HG03442 (cell line): Measurements from ENCODE around the gene SGIP1.
"Not testable (repeated sequence)": the region's sequence is repeated elsewhere in the genome, so short reads cannot be mapped to it uniquely, and the experiment has no call there.

Experiments
- ATAC-seq: cut with Tn5 transposase; IDR thresholded peaks from one replicate; pipeline ENCODE4 v1.9.1; 2021; ENCODE audit warnings: mild to moderate bottlenecking, moderate library complexity; ENCODE audit not compliant: unreplicated experiment

SGIP1 gene

GRCh38 chr1:66795839-66796238 is 261.9 kb downstream of the SGIP1 start:
- not testable (repeated sequence) for ATAC-seq
